Panc1 (cell line): ENCODE data around the gene GNB1.
"Not testable (repeated sequence)": the region's sequence is repeated elsewhere in the genome, so short reads cannot be mapped to it uniquely, and the experiment has no call there.

Experiments
- CTCF ChIP-seq: fragments of 450-650 bp; IDR thresholded peaks from 2 replicates; pipeline ENCODE4 v1.5.1; 2017; ENCODE audit warnings: mild to moderate bottlenecking
- POLR2AphosphoS5 ChIP-seq: IDR thresholded peaks from 2 replicates; pipeline ENCODE4 v1.6.1; 2012; ENCODE audit warnings: mild to moderate bottlenecking, low read depth, low read length, moderate library complexity
- SIN3A ChIP-seq: IDR thresholded peaks from 2 replicates; pipeline ENCODE4 v1.6.1; 2012; ENCODE audit warnings: low read depth, mild to moderate bottlenecking, low read length, moderate library complexity, borderline replicate concordance; ENCODE audit not compliant: insufficient read depth

- not testable (repeated sequence) for TF ChIP-seq CTCF, SIN3A, POLR2AphosphoS5
These were observed 149.9 kb downstream of the GNB1 start for GRCh38 chr1:1741013-1741412.
